RPMI7951 (cell line): ENCODE data around the gene TAP1. TPM values are rescaled to one million over a fixed set of nuclear protein-coding genes. Genes with fewer than 3 reads are reported as not detected.
A peak's percentile ranks its signal among the peaks of the same experiment; 100 is the strongest.

Source experiments
- DNase-seq: peaks from one replicate; pipeline ENCODE4 v3.0.0-alpha.2; 2012; ENCODE audit warnings: low read depth
- total RNA-seq: library from RNA; depleted of rRNA; stranded (reverse); fragments of >200 nt; shearing (Covaris generic); gene quantifications from 2 replicates; pipeline ENCODE4 v1.2.3, GENCODE V29; 2014

The TAP1 gene
- total RNA-seq, 1 experiment from 2014 or later = 93.7 TPM

DNA sequence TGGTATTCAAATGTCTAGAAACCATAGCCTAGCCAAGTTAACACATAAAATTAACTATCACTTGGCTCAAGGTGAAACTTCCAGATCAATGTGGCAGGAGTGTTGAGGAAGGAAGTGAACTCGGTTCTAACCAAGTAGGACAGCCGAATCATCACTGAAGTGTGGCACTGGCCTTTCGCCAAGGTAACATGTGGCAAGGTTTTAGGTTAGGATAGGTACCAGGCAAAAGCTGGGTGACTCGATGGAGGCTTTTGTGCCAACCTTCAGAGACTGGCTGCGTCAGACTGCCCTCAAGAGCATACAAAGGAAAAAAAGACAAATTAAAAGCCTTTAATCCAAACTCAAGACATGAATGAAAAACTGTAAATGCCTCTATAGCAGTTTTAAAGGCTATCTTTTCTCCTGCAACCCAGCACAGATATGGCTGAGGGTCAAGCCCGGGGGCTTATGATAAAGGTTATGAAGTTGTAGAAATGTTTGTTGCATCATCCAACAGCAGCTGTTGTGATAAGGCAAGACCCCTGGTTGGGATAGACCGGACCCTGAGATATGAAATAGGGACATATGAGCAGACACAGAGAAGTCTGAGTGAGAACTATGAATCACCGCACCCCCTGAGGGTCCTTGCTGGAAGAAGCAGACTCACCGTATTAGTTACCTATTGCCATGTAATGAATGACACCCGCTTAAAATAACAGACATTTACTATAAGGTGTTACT, 12.4 kb upstream of the TAP1 start:
- DNase-seq = no peak

DNA sequence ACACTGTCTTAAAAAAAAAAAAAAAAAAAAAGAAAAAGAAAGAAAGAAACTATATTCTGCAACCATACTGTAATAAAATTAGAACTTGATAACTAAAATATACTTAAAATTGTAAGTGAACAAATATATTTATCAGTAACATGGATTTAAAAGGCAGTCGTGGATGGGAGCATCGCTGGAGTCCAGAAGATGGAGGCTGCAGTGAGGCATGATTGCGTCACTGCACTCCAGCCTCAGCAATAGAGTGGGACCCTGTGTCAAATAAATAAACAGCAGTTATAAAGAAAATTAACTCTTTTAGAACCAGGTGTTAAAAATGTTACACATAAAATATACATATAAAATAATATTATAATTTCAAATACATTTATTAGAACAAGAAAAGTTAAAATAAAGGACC, 9.2 kb upstream of the TAP1 start:
- DNase-seq = no peak

DNA sequence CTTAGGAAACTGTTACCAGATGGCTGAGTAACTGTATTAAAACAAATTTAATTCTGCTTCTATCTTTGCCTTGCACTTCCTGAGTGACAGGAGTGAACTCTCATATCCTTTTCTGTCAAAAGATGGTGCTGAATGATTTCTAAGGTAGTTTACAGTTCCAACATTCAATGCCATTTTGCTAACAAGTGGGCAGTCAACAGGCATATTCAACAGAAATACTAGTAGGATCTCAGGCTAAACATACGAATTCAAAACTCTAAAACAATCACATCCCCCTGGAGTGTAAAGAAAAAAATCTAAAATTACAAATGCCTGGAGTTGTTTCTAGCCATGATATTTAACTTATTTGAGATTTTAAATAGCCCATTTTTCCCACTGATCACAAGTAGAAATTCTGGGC, 7.2 kb upstream of the TAP1 start:
- DNase-seq = no peak

DNA sequence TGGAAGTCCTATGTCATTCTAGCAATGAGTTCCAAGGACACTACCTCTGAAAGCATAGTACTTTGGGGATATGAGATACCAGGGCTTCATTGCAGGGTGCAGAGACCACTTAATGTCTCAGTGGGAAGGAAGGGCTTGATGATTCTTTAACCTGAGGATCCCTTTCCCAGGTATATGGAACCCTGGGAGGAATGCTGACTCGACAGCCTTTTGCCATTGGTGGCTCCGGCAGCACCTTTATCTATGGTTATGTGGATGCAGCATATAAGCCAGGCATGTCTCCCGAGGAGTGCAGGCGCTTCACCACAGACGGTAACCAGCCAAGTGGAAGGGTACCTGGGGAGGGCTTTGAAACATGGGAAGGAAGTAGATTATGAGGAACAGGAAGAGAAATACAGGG, 4.7 kb upstream of the TAP1 start:
- no peak for DNase-seq

DNA sequence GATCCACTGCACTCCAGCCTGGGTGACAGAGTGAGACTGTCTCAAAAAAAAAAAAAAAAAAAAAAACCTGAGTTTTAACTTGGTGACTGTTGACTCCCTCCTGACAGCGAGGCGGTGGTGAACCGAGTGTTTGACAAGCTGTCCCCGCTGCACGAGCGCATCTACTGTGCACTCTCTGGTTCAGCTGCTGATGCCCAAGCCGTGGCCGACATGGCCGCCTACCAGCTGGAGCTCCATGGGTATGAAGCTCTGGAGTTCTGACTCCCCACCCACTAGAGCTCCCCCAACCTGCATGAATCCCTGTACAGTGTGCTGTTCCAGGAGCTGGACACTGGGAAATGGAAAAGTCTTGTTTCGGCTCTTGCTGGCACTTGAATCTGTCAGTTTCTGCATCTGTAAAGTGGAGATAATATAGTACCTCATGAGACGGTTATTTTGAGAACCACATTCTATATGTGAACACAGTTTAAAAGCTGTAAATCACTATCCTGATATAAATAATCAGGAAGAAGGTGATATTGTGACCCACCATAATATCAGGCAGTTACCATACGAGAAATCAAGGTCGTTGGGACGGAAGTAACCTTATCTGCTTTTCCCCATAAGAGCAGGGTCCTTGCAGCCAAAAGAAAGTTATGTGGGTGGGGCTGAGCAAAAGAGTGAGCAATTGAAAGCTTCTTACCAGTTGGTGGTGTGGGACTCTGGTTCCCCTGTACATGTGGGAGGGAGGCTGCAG, 3.8 kb upstream of the TAP1 start:
- DNase-seq = no peak

DNA sequence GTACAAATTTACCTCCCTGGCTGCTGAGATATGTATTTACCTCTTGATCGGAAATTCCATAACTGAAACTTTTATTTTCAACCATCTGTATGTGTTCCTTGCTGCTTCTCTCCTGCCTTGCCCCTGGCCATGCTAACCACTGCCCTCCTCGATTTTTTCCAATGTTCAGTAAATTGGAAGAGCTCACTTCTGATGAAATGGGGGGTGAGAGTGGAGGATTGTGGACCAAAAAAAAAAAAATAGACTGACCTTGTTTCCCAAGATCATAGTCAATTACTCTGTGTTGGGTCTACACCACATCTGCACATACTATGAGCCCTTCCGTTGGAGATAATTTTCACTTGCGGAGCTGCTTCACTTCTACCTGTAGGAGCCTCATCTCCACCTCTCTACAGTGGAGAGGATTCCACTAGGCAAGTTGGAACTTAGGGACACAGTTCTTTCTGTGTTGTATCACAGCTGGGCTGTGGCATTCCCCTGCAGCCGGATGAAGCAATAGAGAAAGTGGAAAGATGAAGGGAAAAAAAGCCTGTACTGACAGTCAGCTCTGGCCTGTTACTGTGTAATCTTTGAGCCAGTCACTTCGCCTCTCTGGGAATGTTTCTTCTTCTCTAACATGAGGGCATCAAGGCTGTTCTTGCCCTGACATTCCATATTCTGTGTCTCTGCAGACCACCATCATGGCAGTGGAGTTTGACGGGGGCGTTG, 2.1 kb upstream of the TAP1 start:
- DNase-seq = no peak

DNA sequence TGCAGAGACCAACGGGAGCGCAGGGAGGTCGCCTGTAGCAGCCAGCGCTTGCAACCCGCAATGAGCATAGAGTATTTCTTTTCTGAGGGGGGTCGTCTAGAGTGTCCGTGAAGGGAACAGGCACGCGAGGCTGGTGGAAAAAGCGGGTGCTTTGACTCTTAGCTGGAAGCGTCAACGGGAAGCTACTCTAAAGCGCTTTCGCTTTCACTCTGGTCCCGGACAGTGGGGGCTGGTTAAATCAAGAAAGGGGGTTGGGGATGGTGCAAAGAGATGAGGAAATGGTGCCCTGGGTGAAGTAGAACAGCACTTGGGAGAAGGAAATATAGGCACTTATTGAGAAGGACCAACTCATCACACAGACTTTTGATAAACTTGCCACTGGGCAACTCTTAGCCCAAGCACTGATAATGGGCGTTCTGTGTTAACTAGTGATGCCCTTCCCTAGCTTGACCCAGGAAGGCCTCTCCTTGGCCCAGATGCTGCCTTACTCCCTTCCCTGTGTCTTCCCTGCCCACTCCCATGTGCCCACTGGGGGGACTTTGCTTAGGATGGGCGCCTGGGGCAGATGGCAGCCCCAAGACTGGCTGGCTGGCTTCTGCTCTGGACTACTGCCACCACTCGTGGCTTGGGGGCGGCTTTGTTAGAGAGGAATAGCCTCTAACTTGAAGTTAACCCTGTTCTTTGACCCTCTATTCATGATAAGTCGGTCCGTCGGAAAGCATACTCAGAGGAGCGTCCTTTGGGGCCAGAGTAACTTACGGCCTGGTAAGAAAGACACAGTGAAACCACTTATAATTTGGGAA, 1.1 kb upstream of the TAP1 start:
- DNase-seq = peak; percentile 63

DNA sequence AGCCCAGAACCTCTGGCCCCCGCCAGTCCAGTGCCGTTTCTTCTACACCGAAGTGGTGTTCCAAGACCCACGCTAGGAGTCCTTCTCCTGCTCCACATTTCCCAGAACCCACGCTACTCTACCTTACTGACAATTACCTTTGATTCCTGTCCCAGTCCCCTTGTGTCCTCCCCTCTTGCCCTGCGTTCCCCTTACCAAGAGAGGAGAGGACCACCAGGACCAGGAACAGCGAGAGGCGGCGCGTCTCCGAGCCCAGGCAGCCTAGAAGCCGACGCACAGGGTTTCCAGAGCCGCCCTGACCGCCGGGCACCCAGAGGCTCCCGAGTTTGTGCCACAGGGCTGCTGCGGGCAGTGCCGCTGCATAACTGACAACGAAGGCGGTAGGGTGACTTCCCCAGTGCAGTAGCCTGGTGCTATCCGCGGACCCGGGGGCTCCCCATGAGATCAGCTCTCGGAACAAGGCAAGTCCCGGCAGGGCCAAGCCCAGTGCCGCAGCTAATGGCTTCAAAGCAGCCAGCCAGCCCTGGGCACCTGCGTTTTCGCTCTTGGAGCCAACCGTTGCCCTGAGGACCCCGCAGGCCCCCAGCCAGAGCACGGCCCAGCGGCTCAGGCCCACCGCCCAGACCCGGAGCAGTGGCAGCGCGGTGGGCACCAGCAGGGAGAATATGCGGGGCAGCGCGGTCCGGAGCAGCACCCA, 512 bp downstream of the TAP1 start:
- peak; percentile 51 for DNase-seq

DNA sequence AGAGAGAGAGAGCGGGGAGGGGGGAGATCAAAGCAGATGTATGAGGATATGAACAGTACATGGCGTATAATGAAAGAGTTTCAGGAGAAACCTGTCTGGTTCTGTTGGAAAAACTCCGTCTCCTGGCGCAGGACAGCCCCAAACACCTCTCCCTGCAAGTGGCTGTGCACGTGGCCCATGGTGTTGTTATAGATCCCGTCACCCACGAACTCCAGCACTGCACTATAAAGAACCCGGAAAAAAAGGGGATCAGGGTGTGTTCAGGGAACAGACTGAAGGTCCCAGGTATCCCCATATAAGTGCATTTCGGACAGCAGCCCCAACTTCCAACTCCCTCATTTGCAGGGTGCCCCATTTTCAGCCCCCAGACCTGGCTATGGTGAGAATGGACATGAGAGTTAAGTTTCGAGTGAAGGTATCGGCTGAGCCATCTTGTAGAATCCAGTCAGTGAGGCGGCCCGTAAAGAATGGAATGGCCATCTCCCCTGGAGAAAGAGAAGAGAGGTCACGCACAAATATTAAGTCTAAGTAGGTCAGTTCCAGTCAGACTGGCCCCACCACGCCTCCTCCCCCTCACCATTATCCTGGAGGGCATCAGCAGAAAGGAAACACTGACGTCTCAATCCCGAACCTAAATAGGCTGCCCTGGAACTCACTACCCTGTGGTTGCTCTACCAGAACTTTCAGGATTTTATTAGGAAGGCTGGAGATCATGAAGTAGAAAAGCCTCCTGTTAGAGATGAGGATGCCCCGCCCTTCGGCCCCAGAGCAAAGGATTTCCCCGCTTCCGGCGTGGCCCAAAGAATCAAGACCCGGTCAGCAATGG, 1.3 kb downstream of the TAP1 start:
- peak; percentile 26 for DNase-seq

DNA sequence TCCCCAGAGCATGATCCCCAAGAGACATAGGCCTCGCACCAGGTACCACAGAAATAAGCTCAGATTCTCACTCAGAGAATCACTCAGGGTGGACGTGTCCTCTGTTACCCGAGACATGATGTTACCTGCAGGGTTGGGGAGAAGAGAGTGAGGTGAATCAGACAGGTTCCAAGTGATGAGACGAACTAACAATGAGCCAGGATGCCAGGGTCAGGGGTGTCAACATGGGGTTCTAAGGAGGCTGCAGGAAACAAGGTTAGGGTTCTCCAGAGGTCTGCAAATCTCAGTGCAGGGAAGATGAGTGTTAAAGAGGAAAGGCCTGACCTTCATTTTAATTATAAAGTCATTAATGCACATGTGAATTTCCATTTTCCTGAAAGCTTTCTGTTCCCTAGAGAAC, 2.5 kb downstream of the TAP1 start:
- DNase-seq = no peak

DNA sequence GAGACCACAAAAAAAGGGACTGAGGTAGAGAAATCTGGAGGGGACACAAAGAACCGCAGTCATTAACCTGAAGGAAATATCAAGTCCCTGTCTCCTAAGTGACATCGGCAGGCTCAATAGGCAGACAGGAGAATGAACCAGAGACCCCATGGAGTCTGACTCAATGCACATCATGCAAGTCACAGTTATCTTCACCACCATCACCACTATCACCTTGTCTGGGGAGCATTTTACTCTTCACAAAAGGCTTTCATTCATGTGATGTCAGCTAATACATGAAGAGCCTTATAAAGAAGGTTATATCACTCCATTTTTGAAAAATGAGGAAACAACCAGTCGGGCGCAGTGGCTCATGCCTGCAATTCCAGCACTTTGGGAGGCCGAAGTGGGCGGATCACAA, 4.4 kb downstream of the TAP1 start:
- DNase-seq = no peak

DNA sequence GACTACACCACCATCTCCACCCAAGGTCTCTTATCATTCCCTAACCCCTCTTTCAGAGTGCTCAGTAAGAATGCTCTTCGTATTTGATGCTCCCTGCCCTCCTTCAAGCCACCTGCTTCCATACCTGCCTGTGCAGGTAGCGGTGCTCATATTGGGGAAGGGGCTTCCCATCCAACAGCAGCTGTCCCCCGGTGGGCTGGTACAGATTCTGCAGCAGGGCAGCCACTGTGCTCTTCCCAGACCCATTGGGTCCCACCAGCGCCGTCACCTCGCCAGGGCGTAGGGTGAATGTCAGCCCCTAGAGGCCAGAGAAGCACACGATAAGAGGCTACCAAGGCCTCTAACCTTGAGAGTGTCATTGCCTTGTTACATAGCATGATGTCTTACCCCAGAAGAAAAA, 5.7 kb downstream of the TAP1 start:
- DNase-seq = no peak

DNA sequence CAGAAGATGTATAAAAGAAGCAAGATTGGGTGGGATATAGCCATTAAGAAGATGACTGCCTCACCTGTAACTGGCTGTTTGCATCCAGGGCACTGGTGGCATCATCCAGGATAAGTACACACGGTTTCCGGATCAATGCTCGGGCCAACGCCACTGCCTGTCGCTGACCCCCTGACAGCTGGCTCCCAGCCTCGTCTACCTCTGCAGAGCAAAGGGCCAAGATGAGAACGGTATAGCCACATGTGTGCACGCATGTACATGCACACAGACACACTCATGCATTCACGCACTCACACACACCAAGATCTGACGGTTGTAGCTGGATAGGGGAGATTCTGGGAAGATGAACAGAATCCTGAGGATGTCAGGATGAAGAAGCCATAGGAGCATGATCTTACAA, 6.5 kb downstream of the TAP1 start:
- no peak for DNase-seq

DNA sequence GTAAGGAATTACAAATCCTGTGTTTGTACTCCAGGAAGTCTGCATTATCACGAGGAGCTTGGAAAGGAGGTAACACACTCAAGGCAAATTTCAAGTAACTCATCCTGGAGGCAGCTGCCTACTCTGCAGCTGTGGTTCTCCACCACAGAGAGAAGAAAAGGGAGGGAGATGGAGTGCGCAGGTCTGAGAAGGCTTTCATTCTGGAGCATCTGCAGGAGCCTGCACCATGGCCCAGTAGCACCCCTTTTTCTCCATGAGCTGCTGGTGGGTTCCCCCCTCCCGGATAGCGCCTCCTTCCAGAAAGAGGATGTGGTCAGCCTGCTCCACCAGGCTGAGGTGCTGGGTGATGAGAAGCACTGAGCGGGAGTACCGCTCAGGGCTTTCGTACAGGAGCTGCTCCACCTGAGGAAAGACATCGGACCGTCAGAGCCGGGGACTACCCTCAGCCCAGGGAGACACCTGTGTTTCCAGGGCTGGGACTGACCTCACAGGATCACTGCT, 8.1 kb downstream of the TAP1 start:
- no peak for DNase-seq

DNA sequence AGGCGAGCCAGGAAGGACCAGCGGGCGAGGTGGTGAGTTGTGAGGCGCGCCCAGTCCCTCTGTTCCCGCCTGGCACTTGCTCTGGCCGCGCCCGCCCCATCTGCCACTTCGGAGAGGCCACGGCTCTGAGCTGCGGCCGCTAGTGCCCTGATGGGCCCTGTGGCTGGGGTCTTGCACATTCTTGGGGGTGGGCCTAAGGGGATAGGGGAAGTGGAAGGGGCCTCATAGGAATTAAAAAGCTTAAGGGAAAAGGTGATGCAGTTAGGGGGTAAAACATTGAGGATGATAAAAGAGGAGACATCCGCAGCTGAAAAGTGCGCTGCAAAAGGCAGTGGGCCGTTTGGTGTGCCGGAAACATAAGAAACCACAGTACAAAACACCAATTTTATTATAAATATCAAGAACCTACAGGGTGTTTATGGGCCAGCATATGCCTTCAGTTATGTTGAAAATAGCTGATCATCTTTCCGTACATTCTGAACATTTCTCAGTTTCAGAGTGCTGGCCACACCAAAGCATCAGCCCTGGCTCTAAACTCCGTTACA, 8.6 kb downstream of the TAP1 start:
- DNase-seq = no peak

DNA sequence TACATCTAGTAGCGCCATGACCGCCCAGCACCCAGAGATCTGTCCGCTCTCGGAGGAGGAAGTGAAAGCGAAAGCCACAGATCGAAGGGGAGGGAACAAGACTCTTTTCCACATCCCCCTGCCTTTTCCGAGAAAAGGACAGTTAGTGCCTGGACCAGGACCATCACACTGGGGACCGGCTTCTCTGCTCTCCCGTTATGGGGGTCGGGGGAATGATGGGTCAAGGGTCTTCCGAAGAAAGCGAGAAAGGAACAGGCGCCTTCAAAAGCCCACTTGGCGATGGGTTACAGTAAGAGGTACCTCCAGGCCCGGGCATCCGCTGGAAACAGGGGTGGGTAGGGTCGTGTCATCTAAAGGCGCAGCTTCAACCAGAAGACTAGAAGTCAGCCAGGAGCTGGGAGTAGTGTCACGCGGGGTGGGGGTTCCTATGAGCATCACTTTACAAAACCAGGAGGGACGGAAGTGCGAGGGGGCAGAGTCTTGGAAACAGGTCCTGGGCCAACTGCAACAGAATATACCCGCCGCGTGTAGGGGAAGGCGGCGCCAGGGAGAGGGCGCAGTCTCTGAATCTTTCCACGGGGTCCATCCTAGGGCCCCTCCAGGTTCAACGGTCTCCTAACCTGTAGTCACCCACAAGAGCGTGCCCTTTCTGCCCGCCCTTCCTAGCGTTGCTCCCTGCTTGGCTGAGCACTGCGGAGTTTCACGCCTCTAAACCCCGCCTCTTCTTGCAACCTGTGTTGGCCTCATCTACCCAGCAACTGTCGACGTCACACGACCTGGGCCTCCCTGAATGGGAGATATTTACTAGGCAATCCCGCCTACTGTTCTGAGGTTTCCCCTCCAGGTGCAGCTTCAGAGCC, 9.3 kb downstream of the TAP1 start, which contains the start of gene PSMB8:
TSS of gene PSMB8 (minus strand) at position 69 of the 860 bp plus-strand sequence. CDS start at position 18, 51 bp downstream.
- peak; percentile 92 for DNase-seq

DNA sequence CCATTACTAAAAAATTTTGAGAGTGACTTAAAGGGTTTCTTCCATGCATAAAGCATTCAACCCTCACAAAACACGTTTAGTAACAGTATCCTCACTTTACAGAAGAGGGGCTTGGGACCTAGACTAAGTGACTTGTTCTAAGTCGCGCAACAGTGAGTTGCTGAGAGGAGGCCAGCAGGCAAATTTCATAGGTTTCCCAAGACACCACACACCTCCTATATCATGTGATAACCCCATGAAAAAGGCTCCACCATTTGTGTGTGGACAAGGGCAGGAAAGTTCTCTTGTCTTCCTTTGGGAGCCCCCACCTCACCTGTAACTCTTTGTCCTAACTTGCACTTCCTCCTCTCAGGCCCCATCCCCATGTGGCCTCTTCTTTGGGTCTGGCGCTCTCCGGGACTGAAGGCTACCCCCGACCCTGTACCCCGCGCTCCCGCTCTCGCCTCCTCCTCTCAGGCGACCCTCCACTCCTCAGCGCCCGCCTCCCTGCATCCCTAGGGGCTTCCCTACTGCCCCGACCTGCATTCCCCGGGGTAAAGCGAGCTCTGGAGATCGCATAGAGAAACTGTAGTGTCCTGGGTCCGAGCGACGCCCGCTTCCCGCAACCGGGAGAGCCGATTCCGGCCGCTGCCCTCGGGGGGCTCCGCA, 10.0 kb downstream of the TAP1 start:
- no peak for DNase-seq

DNA sequence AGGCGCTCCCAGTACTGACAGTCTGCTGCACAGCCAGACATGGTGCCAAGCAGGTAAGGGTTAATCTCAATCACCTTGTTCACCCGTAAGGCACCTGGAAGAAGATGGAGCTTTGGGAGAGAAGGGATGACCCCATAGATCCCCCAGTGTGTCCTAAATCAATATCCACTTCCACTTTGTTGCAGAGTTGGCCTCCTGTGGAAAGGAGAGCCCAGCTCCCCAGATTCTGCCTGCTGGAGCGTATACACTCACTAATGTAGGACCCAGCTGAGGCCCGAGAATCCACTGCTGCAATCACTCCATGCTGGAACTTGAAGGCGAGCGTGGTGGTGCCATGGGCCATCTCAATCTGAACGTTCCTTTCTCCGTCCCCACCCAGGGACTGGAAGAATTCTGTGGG, 10.8 kb downstream of the TAP1 start:
- DNase-seq = no peak
